ENCODE measurements around the gene CTNNA3. TPM values are rescaled to one million over a fixed set of nuclear protein-coding genes. Genes with fewer than 3 reads are reported as not detected.

The CTNNA3 gene
- total RNA-seq, 1 donor from 2014 or later, result not detected

Other genes with a start within 250 kb of the CTNNA3 start
- gene DNAJC12, start 142.0 kb upstream of the CTNNA3 start, total RNA-seq, result 11.0 and 12.6 TPM in 2 replicates
- gene SIRT1, start 188.5 kb upstream of the CTNNA3 start, total RNA-seq, result 25.3 and 25.6 TPM in 2 replicates